ENCODE data around the gene SLC38A1.
"Not testable (repeated sequence)": the region's sequence is repeated elsewhere in the genome, so short reads cannot be mapped to it uniquely, and the experiment has no call there.

SLC38A1 gene

GRCh38 chr12:46206471-46206870, 62.4 kb downstream of the SLC38A1 start:
- no peak for DNase-seq (ENCODE audit: low read depth, low spot score)

- DNase-seq (ENCODE audit: low read depth, low spot score): no peak
Observed at GRCh38 chr12:46205294-46205693, 63.5 kb downstream of the SLC38A1 start.

- no peak for DNase-seq (ENCODE audit: low read depth, low spot score)
Observed at GRCh38 chr12:46201284-46201789, 67.5 kb downstream of the SLC38A1 start.

GRCh38 chr12:46200551-46200950, 68.3 kb downstream of the SLC38A1 start:
- DNase-seq (ENCODE audit: low read depth, low spot score): no peak

- no peak for DNase-seq (ENCODE audit: low read depth, low spot score)
Observed at GRCh38 chr12:46198913-46199312, 69.9 kb downstream of the SLC38A1 start.

- DNase-seq (ENCODE audit: low read depth, low spot score): no peak
Observed at GRCh38 chr12:46197883-46198282, 71.0 kb downstream of the SLC38A1 start.

GRCh38 chr12:46190533-46190932, 78.3 kb downstream of the SLC38A1 start:
- DNase-seq (ENCODE audit: low read depth, low spot score): not testable (repeated sequence)

- DNase-seq (ENCODE audit: low read depth, low spot score): no peak
Observed at GRCh38 chr12:46188170-46188569, 80.7 kb downstream of the SLC38A1 start.

GRCh38 chr12:46187023-46187422, 81.8 kb downstream of the SLC38A1 start:
- no peak for DNase-seq (ENCODE audit: low read depth, low spot score)

- DNase-seq (ENCODE audit: low read depth, low spot score): no peak
Observed at GRCh38 chr12:46186088-46186487, 82.8 kb downstream of the SLC38A1 start.

GRCh38 chr12:46185686-46186085, 83.2 kb downstream of the SLC38A1 start:
- no peak for DNase-seq (ENCODE audit: low read depth, low spot score)

GRCh38 chr12:46184798-46185595, 83.8 kb downstream of the SLC38A1 start:
- no peak for DNase-seq (ENCODE audit: low read depth, low spot score)

GRCh38 chr12:46183112-46183511, 85.7 kb downstream of the SLC38A1 start:
- no peak for DNase-seq (ENCODE audit: low read depth, low spot score)

GRCh38 chr12:46181465-46181864, 87.4 kb downstream of the SLC38A1 start:
- no peak for DNase-seq (ENCODE audit: low read depth, low spot score)

- DNase-seq (ENCODE audit: low read depth, low spot score): no peak
Observed at GRCh38 chr12:46179693-46180452, 89.0 kb downstream of the SLC38A1 start.

- DNase-seq (ENCODE audit: low read depth, low spot score): no peak
Observed at GRCh38 chr12:46177837-46178608, 90.8 kb downstream of the SLC38A1 start.

GRCh38 chr12:46177025-46177424, 91.8 kb downstream of the SLC38A1 start:
- DNase-seq (ENCODE audit: low read depth, low spot score): no peak

- DNase-seq (ENCODE audit: low read depth, low spot score): no peak
Observed at GRCh38 chr12:46174919-46175318, 93.9 kb downstream of the SLC38A1 start.

- DNase-seq (ENCODE audit: low read depth, low spot score): no peak
Observed at GRCh38 chr12:46174061-46174662, 94.7 kb downstream of the SLC38A1 start.

- no peak for DNase-seq (ENCODE audit: low read depth, low spot score)
Observed at GRCh38 chr12:46168426-46168825, 100.4 kb downstream of the SLC38A1 start.

- no peak for DNase-seq (ENCODE audit: low read depth, low spot score)
Observed at GRCh38 chr12:46167412-46167811, 101.4 kb downstream of the SLC38A1 start.

GRCh38 chr12:46165191-46165590, 103.7 kb downstream of the SLC38A1 start:
- no peak for DNase-seq (ENCODE audit: low read depth, low spot score)
